A549 (cell line): ENCODE measurements around the gene ACOXL. TPM values are rescaled to one million over a fixed set of nuclear protein-coding genes. Genes with fewer than 3 reads are reported as not detected.

Experiments
- ATAC-seq, 2 experiments: fragments of 200-7000 bp in 1 of 2; fragments of >200 bp in 1 of 2; cut with Nextera tagmentation in 1 of 2; cut with Tn5 transposase in 1 of 2; 3 replicates each; pipeline versions ENCODE4 v1.8.0 to v1.9.1; 2018 to 2020; ENCODE audit warnings: mild to moderate bottlenecking in 1 of 2, moderate library complexity in 1 of 2
- CTCF ChIA-PET: fragments of 300-600 bp; sonication (Branson Sonifier 250); formaldehyde crosslinking; extraction: SDS; loops from one replicate; lab custom pipeline; 2021; ENCODE audit warnings: antibody characterized with exemption, inconsistent platforms; lab: Yijun Ruan, JAX
- POLR2A ChIA-PET: fragments of 350-600 bp; formaldehyde crosslinking; extraction: SDS; loops from one replicate; lab custom pipeline; 2021; ENCODE audit warnings: antibody characterized with exemption, inconsistent platforms; lab: Yijun Ruan, JAX
- DNase-seq, 2 experiments: peaks; one replicate each; pipeline versions ENCODE4 v3.0.0 to v3.0.0-alpha.2; 2011 to 2016; ENCODE audit warnings: low read depth in 1 of 2, low spot score in 1 of 2
- FAIRE-seq: peaks from 2 replicates; lab custom pipeline; 2011; peaks lifted over from hg19 to GRCh38; lab: Jason Lieb, UNC
- H3K27ac ChIP-seq, 2 experiments: fragments of >200 bp; sonication (Bioruptor Twin); formaldehyde crosslinking; 3 replicates each; pipeline ENCODE4 v1.5.1; 2016 to 2017
- H3K4me1 ChIP-seq: fragments of >200 bp; sonication (Bioruptor Twin); formaldehyde crosslinking; 3 replicates; pipeline ENCODE4 v1.6.1; 2016
- H3K4me2 ChIP-seq: fragments of >200 bp; sonication (Bioruptor Twin); formaldehyde crosslinking; 3 replicates; pipeline ENCODE4 v1.6.1; 2016
- H3K4me3 ChIP-seq: fragments of >200 bp; sonication (Bioruptor Twin); formaldehyde crosslinking; 3 replicates; pipeline ENCODE4 v1.5.1; 2016
- H3K9me3 ChIP-seq: fragments of >200 bp; sonication (Bioruptor Twin); formaldehyde crosslinking; 3 replicates; pipeline ENCODE4 v1.6.1; 2016
- CBX2 ChIP-seq: fragments of 200-600 bp; sonication (generic); IDR thresholded peaks from 2 replicates; pipeline ENCODE4 v1.6.1; 2016; ENCODE audit warnings: low read depth, mild to moderate bottlenecking, borderline replicate concordance
- CBX8 ChIP-seq: fragments of 200-600 bp; sonication (generic); IDR thresholded peaks from 2 replicates; pipeline ENCODE4 v1.6.1; 2016
- EHMT2 ChIP-seq: fragments of 200-600 bp; sonication (generic); IDR thresholded peaks from 2 replicates; pipeline ENCODE4 v1.6.1; 2016; ENCODE audit warnings: antibody characterized with exemption, low read depth, mild to moderate bottlenecking, moderate library complexity
- ELK1 ChIP-seq: fragments of 150-350 bp; IDR thresholded peaks from 2 replicates; pipeline ENCODE4 v1.6.1; 2014; ENCODE audit warnings: low read depth, mild to moderate bottlenecking, low read length
- FOSL2 ChIP-seq, 2 experiments: fragments of 450-650 bp in 1 of 2; fragments of >200 bp in 1 of 2; sonication (Bioruptor Twin) in 1 of 2; formaldehyde crosslinking; IDR thresholded peaks; 2 replicates each; pipeline versions ENCODE4 v1.5.0 to v1.6.1; 2016 to 2020; ENCODE audit warnings: mild to moderate bottlenecking in 1 of 2, moderate library complexity in 1 of 2
- GATA3 ChIP-seq: IDR thresholded peaks from 2 replicates; pipeline ENCODE4 v1.6.1; 2012; ENCODE audit warnings: borderline replicate concordance
- HDAC2 ChIP-seq: fragments of 200-600 bp; sonication (generic); IDR thresholded peaks from 2 replicates; pipeline ENCODE4 v1.6.1; 2016
- HES2 ChIP-seq: fragments of >200 bp; sonication (Bioruptor Twin); formaldehyde crosslinking; IDR thresholded peaks from 2 replicates; pipeline ENCODE4 v1.6.1; 2016
- HOXA7 ChIP-seq: fragments of 250-450 bp; sonication (Bioruptor Pico); IDR thresholded peaks from 2 replicates; pipeline ENCODE4 v1.5.0; 2020; ENCODE audit warnings: mild to moderate bottlenecking, moderate library complexity
- HOXB5 ChIP-seq: fragments of 250-450 bp; sonication (Bioruptor Pico); IDR thresholded peaks from 2 replicates; pipeline ENCODE4 v1.5.0; 2020; ENCODE audit warnings: mild to moderate bottlenecking, moderate library complexity
- JUNB ChIP-seq: fragments of >200 bp; sonication (Bioruptor Twin); formaldehyde crosslinking; IDR thresholded peaks from 2 replicates; pipeline ENCODE4 v1.6.1; 2016
- MYC ChIP-seq: IDR thresholded peaks from 2 replicates; pipeline ENCODE4 v1.6.1; 2012; ENCODE audit warnings: mild to moderate bottlenecking, inconsistent platforms, low read length, improper control_type of control experiment, borderline replicate concordance
- NFE2L2 ChIP-seq: fragments of 150-350 bp; conservative IDR thresholded peaks from 2 replicates; pipeline ENCODE4 v1.6.1; 2014; ENCODE audit warnings: low read length
- PHF8 ChIP-seq: fragments of 200-600 bp; sonication (generic); IDR thresholded peaks from 2 replicates; pipeline ENCODE4 v1.6.1; 2016; ENCODE audit warnings: low read depth, mild to moderate bottlenecking, antibody characterized with exemption, moderate library complexity, borderline replicate concordance
- POLR2A ChIP-seq: IDR thresholded peaks from 2 replicates; pipeline ENCODE4 v1.6.1; 2012; ENCODE audit warnings: mild to moderate bottlenecking, low read length
- POLR2AphosphoS2 ChIP-seq: conservative IDR thresholded peaks from 2 replicates; pipeline ENCODE4 v1.6.1; 2012; ENCODE audit warnings: low read length, improper control_type of control experiment, inconsistent platforms
- SMC3 ChIP-seq: fragments of >200 bp; sonication (Bioruptor Twin); formaldehyde crosslinking; IDR thresholded peaks from 3 replicates; pipeline ENCODE4 v1.6.1; 2018; ENCODE audit warnings: inconsistent platforms
- SREBF2 ChIP-seq: fragments of 450-650 bp; IDR thresholded peaks from 2 replicates; pipeline ENCODE4 v1.6.1; 2014; ENCODE audit warnings: mild to moderate bottlenecking, moderate library complexity
- WGBS: methylation state at CpG from one replicate; pipeline ENCODE4 v1.1.6; 2017; ENCODE audit errors: missing lambda C conversion rate; 5-methylcytosine and 5-hydroxymethylcytosine counted together
- polyA plus RNA-seq, 4 experiments: library from polyadenylated mRNA; depleted of rRNA in 3 of 4; stranded (reverse); fragments of >200 nt; fragmentation: RNase III in 1 of 4; extraction: RNeasy Plus Mini Kit Qiagen cat#74134 plus additional on column Dnase treatment in 1 of 4; gene quantifications; 2 replicates in 3 of 4; 3 replicates in 1 of 4; pipeline ENCODE4 v1.2.3, GENCODE V29; 2011 to 2017

The ACOXL gene
- polyA plus RNA-seq, 2 of the 4 experiments (the other 2 are of a cell fraction), result not detected

- Histone ChIP-seq H3K4me3 (no peak overlapping the region), H3K4me2 (no peak overlapping the region)
Measured at GRCh38 chr2:110993557-110994231, 261.3 kb downstream of the ACOXL start.

GRCh38 chr2:110994250-110994961 lies 262.0 kb downstream of the ACOXL start:
- no peak overlapping the region for H3K4me2 ChIP-seq
- TF ChIP-seq SMC3 (no peak), FOSL2 (IDR thresholded peaks at IDR 0.05) (no peak), FOSL2 (CRISPR knock-in tag; IDR thresholded peaks at IDR 0.05) (no peak)
- H3K9me3 ChIP-seq, result peaks cover 5% of the 10 kb centered on the region; the same call in 1 of the 3 replicates
- POLR2A ChIA-PET, result no interaction called here
- CTCF ChIA-PET, result no interaction called here
- ATAC-seq (no peak), FAIRE-seq (no peak), DNase-seq (no peak)
- H3K27ac ChIP-seq, result no peak overlapping the region
- no peaks in the 10 kb centered on the region for H3K4me1 ChIP-seq
- 42% methylated on average over 5 of the region's 5 CpGs for WGBS
- H3K4me3 ChIP-seq, result no peak overlapping the region

More at GRCh38 chr2:110993557-110994231, 261.3 kb downstream of the ACOXL start:
- no peak for ATAC-seq
- no peaks in the 10 kb centered on the region for H3K4me1 ChIP-seq
- no peak overlapping the region for H3K27ac ChIP-seq
- peaks cover 5% of the 10 kb centered on the region; the same call in 1 of the 3 replicates for H3K9me3 ChIP-seq
- DNase-seq, result no peak
- CTCF ChIA-PET, result no interaction called here
- POLR2A ChIA-PET, result no interaction called here
- no peak for TF ChIP-seq HES2
- TF ChIP-seq HDAC2, result no peak
- no peak for TF ChIP-seq POLR2A
- no peak for TF ChIP-seq GATA3
- TF ChIP-seq HOXA7 (CRISPR knock-in tag), result no peak
- TF ChIP-seq HOXB5 (CRISPR knock-in tag), result no peak
- TF ChIP-seq MYC, result no peak
- no peak for TF ChIP-seq CBX8
- no peak for TF ChIP-seq NFE2L2
- no peak for FAIRE-seq
- 43% methylated on average over 4 of the region's 4 CpGs for WGBS

- FAIRE-seq (no peak), DNase-seq (no peak), ATAC-seq (no peak)
- no peak overlapping the region for H3K4me3 ChIP-seq
- ChIA-PET POLR2A (no interaction called here), CTCF (no interaction called here)
- H3K4me1 ChIP-seq, result no peaks in the 10 kb centered on the region
- no peak overlapping the region for H3K27ac ChIP-seq
- TF ChIP-seq EHMT2 (no peak), HES2 (no peak), JUNB (no peak), PHF8 (no peak), SREBF2 (no peak), CBX2 (no peak), ELK1 (no peak), POLR2AphosphoS2 (no peak)
- peaks cover 5% of the 10 kb centered on the region; the same call in 2 of the 3 replicates for H3K9me3 ChIP-seq
- H3K4me2 ChIP-seq, result no peak overlapping the region
- 36% methylated on average over 6 of the region's 6 CpGs for WGBS
Measured at GRCh38 chr2:110995911-110996310, 263.5 kb downstream of the ACOXL start.
